Lung microvascular endothelial cell (primary cell): Measurements from ENCODE around the gene ANKRD55. TPM values are rescaled to one million over a fixed set of nuclear protein-coding genes. Genes with fewer than 3 reads are reported as not detected.
A peak's percentile ranks its signal among the peaks of the same experiment; 100 is the strongest.
"Not testable (repeated sequence)": the region's sequence is repeated elsewhere in the genome, so short reads cannot be mapped to it uniquely, and the experiment has no call there.

ENCODE experiments used
- DNase-seq, 2 donors: peaks; one replicate each; pipeline versions ENCODE4 v3.0.0 to v3.0.0-alpha.2; 2010; ENCODE audit warnings: low read depth in 2 of 2
- total RNA-seq: library from RNA; depleted of rRNA; stranded (reverse); fragments of >200 nt; gene quantifications from 2 replicates; pipeline ENCODE4 v1.2.1, GENCODE V29; 2014

Gene ANKRD55
- total RNA-seq, 1 donor from 2014 or later: 1.2 TPM

DNA sequence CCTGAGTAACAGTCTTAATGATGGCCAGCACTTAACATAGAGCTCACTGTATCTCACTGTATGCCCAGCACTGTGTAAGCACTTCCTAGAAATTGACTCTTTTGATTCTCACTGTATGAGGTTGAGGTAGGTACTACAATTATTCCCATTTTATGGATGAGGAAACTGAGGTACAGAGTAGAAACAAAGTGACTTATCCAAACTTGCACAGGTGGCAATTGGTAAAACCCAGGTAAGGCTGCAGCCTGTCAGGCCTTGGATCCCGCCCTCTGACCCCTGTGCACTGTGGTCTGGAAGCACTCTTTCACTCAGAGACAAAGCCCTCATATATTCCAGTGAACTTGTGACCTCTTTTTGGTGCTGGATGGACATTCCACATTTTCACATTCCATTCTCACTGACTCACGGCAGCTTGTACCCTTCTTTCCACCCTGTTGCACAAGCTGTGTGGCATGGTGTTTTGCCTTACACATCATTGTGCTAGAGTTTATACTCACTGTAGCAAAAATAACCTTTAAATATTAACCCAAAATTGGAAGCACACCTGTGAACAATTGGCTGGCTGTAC, 21.7 kb downstream of the ANKRD55 start:
- peak; percentile 86 to 98 for DNase-seq

- DNase-seq: no peak
Measured at GRCh38 chr5:56208681-56209080, 24.4 kb downstream of the ANKRD55 start.

DNA sequence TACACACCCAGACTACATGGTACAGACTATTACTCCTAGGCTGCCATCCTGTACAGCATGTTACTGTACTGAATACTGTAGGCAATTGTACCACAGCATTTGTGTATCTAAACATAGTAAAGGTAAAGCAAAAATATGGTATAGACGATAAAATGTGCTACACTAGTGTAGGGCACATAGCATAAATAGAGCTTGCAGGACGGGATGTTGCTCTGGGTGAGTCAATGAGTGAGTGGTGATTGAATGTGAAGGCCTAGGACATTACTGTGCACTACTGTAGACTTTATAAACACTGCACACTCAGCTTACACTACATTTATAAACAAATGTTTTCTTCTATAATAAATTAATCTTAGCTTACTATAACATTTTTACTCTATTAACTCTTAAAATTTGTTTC, 25.6 kb downstream of the ANKRD55 start:
- peak; percentile 45 to 67 for DNase-seq

GRCh38 chr5:56206126-56206910, 26.8 kb downstream of the ANKRD55 start:
- peak in 1 of 2 donors; percentile 81 for DNase-seq

- DNase-seq: not testable (repeated sequence)
Measured at GRCh38 chr5:56203936-56204335, 29.2 kb downstream of the ANKRD55 start.

GRCh38 chr5:56202483-56202882, 30.6 kb downstream of the ANKRD55 start:
- no peak for DNase-seq

DNA sequence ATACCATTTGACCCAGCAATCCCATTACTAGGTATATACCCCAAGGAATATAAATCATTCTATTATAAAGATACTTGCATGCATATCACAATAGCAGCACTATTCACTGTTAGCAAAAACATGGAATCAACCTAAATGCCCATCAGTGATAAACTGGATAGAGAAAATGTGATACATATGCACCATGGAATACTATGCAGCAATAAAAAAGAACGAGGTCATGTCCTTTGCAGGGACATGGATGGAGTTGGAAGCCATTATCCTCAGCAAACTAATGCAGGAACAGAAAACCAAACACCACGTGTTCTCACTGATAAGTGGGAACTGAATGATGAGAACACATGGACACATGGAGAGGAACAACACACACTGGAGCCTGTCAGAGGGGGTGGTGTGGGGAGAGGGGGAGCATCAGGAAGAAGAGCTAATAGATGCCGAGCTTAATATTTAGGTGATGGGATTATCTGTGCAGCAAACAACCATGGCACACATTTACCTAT, 31.3 kb downstream of the ANKRD55 start:
- not testable (repeated sequence) for DNase-seq

DNA sequence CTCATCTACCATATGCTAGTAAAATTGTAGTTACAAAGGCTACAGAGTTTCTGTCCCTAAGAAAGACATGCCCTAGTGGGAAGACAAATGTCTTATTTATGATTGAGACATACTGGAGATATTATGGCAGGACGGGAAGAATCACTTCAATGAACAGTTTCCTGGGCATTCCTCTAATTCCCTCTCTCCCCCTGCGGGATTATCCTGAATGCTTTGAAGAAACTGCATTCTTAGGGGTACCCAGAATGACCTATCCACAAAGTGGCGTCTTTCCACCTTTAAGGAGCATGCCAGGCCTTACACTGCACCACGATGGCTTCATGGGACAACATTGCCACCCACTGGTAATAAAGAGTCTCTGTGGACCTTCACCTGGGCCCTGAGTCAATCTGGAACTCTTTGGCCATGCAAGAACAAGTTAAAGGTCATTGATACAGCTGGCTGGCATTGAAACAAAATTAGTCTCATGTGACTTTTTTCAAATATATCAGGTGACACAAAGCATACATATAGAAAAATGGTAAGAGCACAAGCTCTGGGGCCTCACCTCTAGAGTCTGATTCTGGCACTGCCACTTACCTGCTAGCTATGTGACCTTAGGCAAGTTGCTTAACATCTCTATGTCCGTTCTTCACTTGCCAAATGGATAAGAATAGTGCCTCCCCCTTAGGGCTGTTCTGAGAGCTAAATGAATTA, 32.0 kb downstream of the ANKRD55 start:
- DNase-seq: peak; percentile 88 to 92

DNA sequence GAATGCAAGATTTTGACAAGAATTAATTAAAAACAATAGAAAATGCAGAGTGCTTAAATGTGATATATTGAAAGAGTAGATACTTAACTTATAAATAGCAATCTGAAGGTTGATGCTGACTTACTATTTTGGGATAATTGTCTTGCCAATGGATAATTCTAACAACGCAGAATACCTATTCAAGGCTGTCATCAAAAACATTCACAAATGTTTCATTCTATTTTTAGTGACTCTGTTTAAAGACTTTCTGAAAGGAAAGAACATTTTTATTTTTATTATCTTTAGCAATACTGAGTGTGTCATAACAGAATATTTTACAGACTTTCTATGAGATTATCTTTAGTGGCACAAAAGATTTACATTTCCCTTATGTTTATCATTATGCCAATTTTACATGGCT, 38.1 kb downstream of the ANKRD55 start:
- no peak for DNase-seq

- no peak for DNase-seq
Measured at GRCh38 chr5:56192246-56192645, 40.9 kb downstream of the ANKRD55 start.

DNA sequence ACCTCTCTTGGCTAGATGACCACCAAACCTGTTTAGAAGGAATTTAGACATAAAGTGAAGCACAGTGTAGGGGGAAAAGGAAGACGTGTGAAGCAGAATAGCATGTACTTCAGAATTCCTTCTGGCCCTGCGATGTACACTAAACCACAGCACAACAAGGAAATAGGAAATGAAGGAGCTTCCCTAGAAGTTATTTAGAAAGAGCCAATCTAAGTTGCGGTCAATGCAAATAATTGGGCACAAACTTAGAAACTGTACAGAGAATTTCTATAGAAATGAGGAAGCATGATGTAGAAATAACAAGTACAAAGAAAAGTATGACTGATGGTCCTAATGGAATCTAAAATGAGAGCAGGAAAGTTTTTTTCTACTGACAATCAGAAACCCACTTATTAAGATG, 41.5 kb downstream of the ANKRD55 start:
- DNase-seq: peak in 1 of 2 donors; percentile 53

- DNase-seq: peak; percentile 98
Measured at GRCh38 chr5:56190497-56190896, 42.6 kb downstream of the ANKRD55 start.

DNA sequence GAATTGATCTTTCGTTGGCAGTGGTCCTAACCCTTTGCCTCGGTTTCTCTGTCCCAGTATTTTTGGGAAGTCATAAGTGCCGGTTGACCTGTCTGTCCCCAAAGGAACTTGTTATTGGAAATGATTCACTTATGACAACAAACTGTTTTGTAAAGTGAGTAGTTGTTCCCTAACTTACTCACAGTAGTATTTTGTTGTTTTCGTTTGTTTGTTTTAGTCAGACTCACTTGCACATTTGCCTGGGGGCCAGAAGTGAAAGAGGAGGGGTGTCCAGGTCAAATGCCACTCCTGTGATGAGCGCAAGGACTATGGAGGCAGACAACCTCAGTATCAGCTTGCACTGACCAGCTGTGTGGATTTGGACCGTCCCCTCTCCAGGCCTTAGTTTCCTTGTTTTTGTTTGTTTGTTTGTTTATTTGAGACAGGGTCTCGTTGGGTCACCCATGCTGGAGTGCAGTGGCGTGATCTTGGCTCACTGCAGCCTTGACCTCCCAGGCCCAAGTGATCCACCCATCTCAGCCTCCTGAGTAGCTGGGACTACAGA, 47.3 kb downstream of the ANKRD55 start:
- DNase-seq: no peak

DNA sequence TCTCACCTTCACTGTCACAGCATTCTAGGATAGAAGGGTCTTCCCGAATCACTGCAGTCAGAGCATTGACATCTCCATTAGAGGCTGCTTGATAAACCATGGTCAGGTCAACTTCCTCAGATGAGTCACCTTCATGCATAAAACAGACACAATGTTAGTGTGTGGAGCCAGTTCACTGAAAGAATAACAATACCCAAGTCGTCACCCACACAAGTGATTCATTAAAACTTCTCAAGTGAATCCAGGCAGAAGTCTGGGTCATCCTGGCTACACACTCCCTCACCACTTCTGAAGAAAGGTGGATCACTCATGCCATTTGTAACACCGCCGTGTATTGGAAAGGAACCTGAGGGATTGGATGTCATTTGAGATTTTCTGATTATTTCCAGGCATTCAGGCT, 49.6 kb downstream of the ANKRD55 start:
- DNase-seq: peak; percentile 85 to 98

- no peak for DNase-seq
Measured at GRCh38 chr5:56179442-56179841, 53.7 kb downstream of the ANKRD55 start.

GRCh38 chr5:56178823-56179222, 54.3 kb downstream of the ANKRD55 start:
- DNase-seq: no peak

GRCh38 chr5:56176871-56177533, 56.1 kb downstream of the ANKRD55 start:
- DNase-seq: peak in 1 of 2 donors; percentile 34

- DNase-seq: no peak
Measured at GRCh38 chr5:56176155-56176798, 56.9 kb downstream of the ANKRD55 start.

- DNase-seq: peak in 1 of 2 donors; percentile 75
Measured at GRCh38 chr5:56175488-56175887, 57.6 kb downstream of the ANKRD55 start.

DNA sequence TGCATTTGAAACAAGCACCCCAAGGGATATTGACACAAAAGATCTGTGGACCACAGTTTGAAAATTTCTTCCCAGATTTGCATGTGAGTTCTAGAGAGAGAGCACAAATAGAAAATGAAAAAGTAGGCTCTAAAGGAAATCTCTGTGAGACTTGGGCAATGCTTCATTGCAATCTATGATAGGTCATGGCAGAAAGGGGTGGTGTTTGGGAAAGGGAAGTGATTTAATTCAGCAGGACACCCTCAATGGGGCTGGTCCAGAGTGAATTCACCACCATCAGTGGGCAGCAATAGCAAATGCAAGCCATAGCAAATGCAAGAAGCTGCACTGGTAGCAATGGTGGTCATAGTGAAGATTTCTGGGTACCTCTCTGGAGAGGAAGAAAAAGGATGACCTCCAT, 58.1 kb downstream of the ANKRD55 start:
- no peak for DNase-seq

GRCh38 chr5:56172241-56172640, 60.9 kb downstream of the ANKRD55 start:
- peak in 1 of 2 donors; percentile 42 for DNase-seq
